HG03097 (cell line): ENCODE measurements around the gene LONP2.
"Not testable (repeated sequence)": the region's sequence is repeated elsewhere in the genome, so short reads cannot be mapped to it uniquely, and the experiment has no call there.

ENCODE experiments used
- ATAC-seq: cut with Tn5 transposase; IDR thresholded peaks from one replicate; pipeline ENCODE4 v1.9.1; 2021; ENCODE audit not compliant: unreplicated experiment, low FRiP score

LONP2 gene

GRCh38 chr16:48384520-48385252, 140.6 kb downstream of the LONP2 start:
- peak; percentile 43 for ATAC-seq

GRCh38 chr16:48385253-48386150, 141.4 kb downstream of the LONP2 start, which contains the start of gene SIAH1:
SIAH1 (minus strand) TSS chr16:48385413; CDS start chr16:48362428, 22,985 bp downstream.
- peak; percentile 59 for ATAC-seq

- ATAC-seq, result no peak
These were observed 142.6 kb downstream of the LONP2 start for GRCh38 chr16:48386559-48387312.

- ATAC-seq, result no peak
These were observed 148.3 kb downstream of the LONP2 start for GRCh38 chr16:48392407-48392806.

GRCh38 chr16:48393485-48394354, 149.6 kb downstream of the LONP2 start:
- ATAC-seq, result no peak

GRCh38 chr16:48394355-48394703, 150.2 kb downstream of the LONP2 start:
- ATAC-seq, result no peak

- no peak for ATAC-seq
These were observed 151.3 kb downstream of the LONP2 start for GRCh38 chr16:48395375-48395774.

GRCh38 chr16:48402547-48402946, 158.4 kb downstream of the LONP2 start:
- not testable (repeated sequence) for ATAC-seq

GRCh38 chr16:48405153-48405552, 161.1 kb downstream of the LONP2 start:
- no peak for ATAC-seq

GRCh38 chr16:48405907-48406306, 161.8 kb downstream of the LONP2 start:
- no peak for ATAC-seq
